ENCODE data around the gene LRMDA. TPM values are rescaled to one million over a fixed set of nuclear protein-coding genes. Genes with fewer than 3 reads are reported as not detected.

The LRMDA gene
- total RNA-seq, 2 donors from 2014 or later, result 9.6 to 12.6 TPM

DNA sequence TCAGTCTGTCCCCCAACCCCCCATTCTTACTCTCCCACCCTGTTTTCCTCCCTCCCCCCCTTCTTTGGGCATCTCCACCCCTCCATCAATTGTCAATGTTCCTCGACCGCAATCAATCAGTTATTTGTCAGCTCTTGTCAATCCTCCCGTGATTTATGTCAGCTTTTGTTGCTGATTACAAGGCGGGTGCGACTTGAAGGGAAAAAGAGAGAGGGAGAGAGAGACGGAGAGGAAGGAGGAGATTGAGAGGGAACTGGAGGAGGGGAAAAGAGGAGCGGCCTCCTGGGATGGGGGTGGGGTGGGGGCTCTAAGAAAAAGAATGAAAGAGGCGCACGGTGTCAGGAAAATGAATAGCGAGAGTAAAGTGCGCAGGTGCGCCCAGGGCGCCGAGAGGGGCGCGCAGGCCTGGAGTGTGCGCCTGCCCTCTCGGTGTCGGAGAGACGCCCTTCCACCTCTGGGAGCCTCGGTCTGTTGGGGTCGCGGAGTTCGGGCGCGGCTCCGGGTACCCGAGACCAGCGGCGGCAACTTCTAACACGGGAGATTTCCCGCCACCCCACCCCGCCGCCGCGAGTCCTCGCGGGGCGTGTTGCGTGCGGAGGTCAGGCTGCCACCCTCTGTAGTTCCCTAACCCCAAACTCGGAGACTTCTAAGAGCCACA, 28.8 kb upstream of the LRMDA start:
- WGBS, result under 1% methylated on average over 42 of the region's 42 CpGs
- intact Hi-C loops (cut with DNase I), result loop anchor here (2.0 to 10.0 kb wide), 6 partner anchors 260 to 1702 kb away; no protein-coding TSS in a partner anchor
- Histone ChIP-seq H3K4me3 (peak overlapping the region; percentile 98 to 100), H3K4me1 (replicated peaks) (peaks cover 9% of the 10 kb centered on the region), H3K27ac (peak overlapping the region; percentile 98 to 99), H3K9me3 (no peaks in the 10 kb centered on the region), H3K27me3 (replicated peaks; ENCODE audit: insufficient read depth) (no peaks in the 10 kb centered on the region), H3K36me3 (peaks cover 0 to 14% of the 10 kb centered on the region in 2 donors)
- TF ChIP-seq POLR2A (IDR thresholded peaks at IDR 0.05), result peak; percentile 40
- TF ChIP-seq POLR2AphosphoS5 (IDR thresholded peaks at IDR 0.05), result no peak
- DNase-seq (ENCODE audit: low spot score), result peak; percentile 52

DNA sequence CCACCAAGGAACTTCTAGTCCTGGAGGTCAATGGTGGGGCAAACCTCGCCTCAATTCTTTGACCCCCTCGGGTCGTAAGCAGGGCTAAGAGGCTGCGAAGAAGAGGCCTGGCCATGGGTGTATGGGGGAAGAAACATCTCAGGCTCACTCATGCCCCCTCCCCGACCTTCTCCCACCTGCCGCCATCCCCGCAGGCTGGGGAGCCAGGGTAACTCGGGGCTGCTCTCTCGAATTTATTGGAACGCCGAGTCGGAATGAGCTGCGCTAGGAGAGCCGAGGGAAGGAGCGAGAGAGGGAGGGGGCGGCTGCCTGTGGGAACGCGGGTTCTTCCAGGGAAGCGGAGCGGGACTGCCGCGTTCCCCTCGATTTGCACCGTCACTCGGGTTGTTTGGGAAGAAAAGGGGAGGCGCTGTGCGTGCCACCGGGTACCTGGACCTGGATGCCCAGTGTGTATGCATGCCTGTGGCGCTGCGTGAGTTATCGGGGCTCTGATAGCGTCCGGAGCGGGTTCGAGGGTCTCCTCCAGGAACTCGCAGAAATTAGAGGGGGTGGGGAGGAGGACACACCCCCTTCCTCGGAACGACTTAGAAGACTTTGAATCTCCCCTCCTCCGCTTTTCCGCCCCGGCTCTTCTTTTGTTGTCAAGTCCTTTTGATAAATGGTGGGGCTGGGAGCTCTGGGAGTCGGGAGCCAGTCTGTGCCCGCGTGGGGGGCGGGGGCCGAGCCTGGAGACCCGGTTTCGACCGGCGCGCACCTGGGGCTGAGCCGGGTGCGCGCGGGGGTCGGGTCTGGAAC, 28.1 kb upstream of the LRMDA start:
- H3K9me3 ChIP-seq, result no peaks in the 10 kb centered on the region
- H3K27ac ChIP-seq, result peak overlapping the region; percentile 98 to 99
- peak; percentile 45 for DNase-seq (ENCODE audit: low spot score)
- H3K4me1 ChIP-seq (replicated peaks), result peaks cover 9% of the 10 kb centered on the region
- H3K36me3 ChIP-seq, result peaks cover 0 to 14% of the 10 kb centered on the region in 2 donors
- peak overlapping the region; percentile 98 to 100 for H3K4me3 ChIP-seq
- TF ChIP-seq CTCF (IDR thresholded peaks at IDR 0.05) (no peak), POLR2A (IDR thresholded peaks at IDR 0.05) (no peak), POLR2AphosphoS5 (IDR thresholded peaks at IDR 0.05) (no peak)
- WGBS, result under 1% methylated on average over 56 of the region's 56 CpGs
- intact Hi-C loops (cut with DNase I), result loop anchor here (2.0 to 10.0 kb wide), 6 partner anchors 259 to 1701 kb away; no protein-coding TSS in a partner anchor
- no peaks in the 10 kb centered on the region for H3K27me3 ChIP-seq (replicated peaks; ENCODE audit: insufficient read depth)

DNA sequence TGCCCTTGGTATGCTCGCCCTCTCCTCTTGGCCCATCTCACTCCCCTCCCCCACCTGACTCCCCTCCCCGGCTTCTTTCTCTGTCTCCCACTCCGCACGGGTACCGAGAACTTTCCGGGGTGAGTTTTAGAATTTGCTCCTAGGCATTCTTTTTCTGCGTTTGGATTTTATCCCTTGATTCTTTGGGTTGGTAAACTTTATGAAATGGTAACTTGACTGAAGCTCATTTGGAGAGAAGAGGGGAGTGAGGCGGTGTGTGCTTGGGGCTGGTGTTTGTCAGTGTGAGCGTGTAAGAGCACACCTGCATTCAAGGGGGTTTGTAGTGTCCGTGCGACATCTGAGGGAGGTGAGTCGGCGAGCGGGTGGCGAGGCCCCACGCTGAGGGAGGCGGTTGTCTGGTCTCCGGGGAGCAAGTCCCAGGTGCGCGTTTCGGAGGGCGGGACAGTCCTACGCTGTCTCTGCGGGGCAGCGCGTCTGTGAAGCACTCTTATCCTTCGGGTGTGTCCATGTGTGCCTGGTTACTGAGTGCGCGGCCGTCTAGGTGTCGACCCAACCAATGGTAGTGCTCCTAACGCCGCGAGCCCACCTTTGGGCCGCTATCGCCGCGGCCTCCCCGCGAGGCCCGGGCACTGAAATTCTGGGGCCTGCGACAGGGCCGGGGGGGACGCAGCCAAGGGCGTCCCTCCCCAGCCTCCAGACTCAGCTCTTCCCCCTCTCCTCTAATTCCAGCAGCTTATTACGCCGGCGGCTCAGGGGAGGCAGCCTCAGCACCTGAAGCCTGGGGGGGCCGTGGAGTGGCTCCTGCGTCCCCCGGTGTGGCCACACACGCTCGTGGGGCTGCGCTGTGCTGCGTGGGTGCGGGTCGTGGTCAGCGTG, 27.2 kb upstream of the LRMDA start:
- H3K4me1 ChIP-seq (replicated peaks), result peaks cover 9% of the 10 kb centered on the region
- peak overlapping the region; percentile 98 to 99 for H3K27ac ChIP-seq
- 1% methylated on average over 47 of the region's 58 CpGs for WGBS
- peak overlapping the region; percentile 98 to 100 for H3K4me3 ChIP-seq
- H3K36me3 ChIP-seq, result peaks cover 0 to 5% of the 10 kb centered on the region in 2 donors
- H3K27me3 ChIP-seq (replicated peaks; ENCODE audit: insufficient read depth), result no peaks in the 10 kb centered on the region
- intact Hi-C loops (cut with DNase I), result loop anchor here (2.0 to 10.0 kb wide), 6 partner anchors 258 to 1701 kb away; no protein-coding TSS in a partner anchor
- H3K9me3 ChIP-seq, result no peaks in the 10 kb centered on the region
- peak; percentile 53 for TF ChIP-seq POLR2A (IDR thresholded peaks at IDR 0.05)
- no peak for TF ChIP-seq POLR2AphosphoS5 (IDR thresholded peaks at IDR 0.05)
- DNase-seq (ENCODE audit: low spot score), result peak; percentile 66

- TF ChIP-seq POLR2AphosphoS5 (IDR thresholded peaks at IDR 0.05) (peak; percentile 39), CTCF (IDR thresholded peaks at IDR 0.05) (peak in 2 of 4 experiments; percentile 5 to 20), POLR2A (IDR thresholded peaks at IDR 0.05) (no peak)
- Histone ChIP-seq H3K9me3 (no peaks in the 10 kb centered on the region), H3K27me3 (replicated peaks; ENCODE audit: insufficient read depth) (no peaks in the 10 kb centered on the region), H3K4me1 (replicated peaks) (peaks cover 9% of the 10 kb centered on the region), H3K4me3 (peak overlapping the region; percentile 98 to 100), H3K36me3 (no peaks in the 10 kb centered on the region), H3K27ac (peak overlapping the region; percentile 98 to 99)
- 20% methylated on average over 48 of the region's 56 CpGs for WGBS
- intact Hi-C loops (cut with DNase I), result loop anchor here (5.0 to 10.0 kb wide), 6 partner anchors 67 to 1700 kb away; no protein-coding TSS in a partner anchor
- DNase-seq (ENCODE audit: low spot score), result peak; percentile 62
Observed at GRCh38 chr10:75404815-75405597, 26.4 kb upstream of the LRMDA start.
